GM21786 (cell line): ENCODE data around the gene TIGD3.
A peak's percentile ranks its signal among the peaks of the same experiment; 100 is the strongest.

Source experiments
- ATAC-seq: cut with Tn5 transposase; IDR thresholded peaks from one replicate; pipeline ENCODE4 v1.9.1; 2021; ENCODE audit not compliant: unreplicated experiment

TIGD3 gene

GRCh38 chr11:65354265-65355012 lies at the start of gene TIGD3:
Gene TIGD3 (plus strand): TSS chr11:65354751. CDS start chr11:65355809, 1,058 bp downstream.
- ATAC-seq = peak; percentile 87

GRCh38 chr11:65305501-65306268 lies 48.9 kb upstream of the TIGD3 start:
- no peak for ATAC-seq

GRCh38 chr11:65307298-65308229 lies 47.0 kb upstream of the TIGD3 start:
- no peak for ATAC-seq

GRCh38 chr11:65308281-65308891 lies 46.2 kb upstream of the TIGD3 start:
- no peak for ATAC-seq

GRCh38 chr11:65309006-65309405 lies 45.5 kb upstream of the TIGD3 start:
- ATAC-seq = no peak

GRCh38 chr11:65310215-65310614 lies 44.3 kb upstream of the TIGD3 start:
- ATAC-seq = no peak

GRCh38 chr11:65310736-65311135 lies 43.8 kb upstream of the TIGD3 start:
- ATAC-seq = no peak

GRCh38 chr11:65311170-65311678 lies 43.3 kb upstream of the TIGD3 start:
- ATAC-seq = no peak

- ATAC-seq = peak; percentile 74
Measured at GRCh38 chr11:65314501-65315203, 39.9 kb upstream of the TIGD3 start, which contains the start of gene CDC42EP2. Gene CDC42EP2 (plus strand): TSS chr11:65314866. CDS start chr11:65320899, 6,033 bp downstream.

- ATAC-seq = no peak
Measured at GRCh38 chr11:65315204-65315865, 39.2 kb upstream of the TIGD3 start.

- ATAC-seq = no peak
Measured at GRCh38 chr11:65315866-65316226, 38.7 kb upstream of the TIGD3 start.

- ATAC-seq = no peak
Measured at GRCh38 chr11:65316227-65317024, 38.1 kb upstream of the TIGD3 start.

- no peak for ATAC-seq
Measured at GRCh38 chr11:65317025-65317786, 37.3 kb upstream of the TIGD3 start.

- no peak for ATAC-seq
Measured at GRCh38 chr11:65320386-65321075, 34.0 kb upstream of the TIGD3 start.

- no peak for ATAC-seq
Measured at GRCh38 chr11:65321076-65321475, 33.5 kb upstream of the TIGD3 start.

- ATAC-seq = no peak
Measured at GRCh38 chr11:65321828-65322485, 32.6 kb upstream of the TIGD3 start.

GRCh38 chr11:65323813-65324212 lies 30.7 kb upstream of the TIGD3 start:
- no peak for ATAC-seq
